ENCODE measurements around the gene C12orf42. TPM values are rescaled to one million over a fixed set of nuclear protein-coding genes. Genes with fewer than 3 reads are reported as not detected.

Gene C12orf42
- total RNA-seq = 0.93 and 0.98 TPM in 2 replicates

GRCh38 chr12:103495469-103496456, at the start of gene C12orf42:
Gene C12orf42, minus strand, starts transcription at chr12:103495968. Its CDS starts 17,542 bp downstream, at chr12:103478426.
- intact Hi-C loops (cut with micrococcal nuclease) = loop anchor here (1.0 to 2.0 kb wide), 2 partner anchors 53 to 55 kb away; no protein-coding TSS in a partner anchor

DNA sequence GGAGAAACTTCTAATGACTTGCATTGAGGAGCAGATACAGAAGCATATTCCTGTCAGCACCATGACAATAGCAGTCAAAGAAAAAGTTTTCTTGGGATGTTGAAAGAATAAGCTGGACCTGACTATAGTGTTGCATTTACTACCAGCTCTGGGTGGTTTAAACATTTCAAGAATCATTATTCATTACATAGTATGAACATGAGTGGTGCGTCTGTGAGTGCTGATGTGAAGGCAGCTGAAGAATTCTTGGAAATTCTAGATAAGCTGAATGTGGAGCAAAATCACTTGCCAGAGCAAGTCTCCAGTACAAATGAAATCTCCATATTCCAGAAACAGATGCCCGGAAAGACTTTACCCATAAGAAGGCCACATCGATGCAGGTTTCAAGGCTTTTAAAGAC, 46.3 kb upstream of the C12orf42 start:
- intact Hi-C loops (cut with micrococcal nuclease) = loop anchor here (10.0 kb wide), 1 partner anchor 1597 kb away; no protein-coding TSS in a partner anchor

DNA sequence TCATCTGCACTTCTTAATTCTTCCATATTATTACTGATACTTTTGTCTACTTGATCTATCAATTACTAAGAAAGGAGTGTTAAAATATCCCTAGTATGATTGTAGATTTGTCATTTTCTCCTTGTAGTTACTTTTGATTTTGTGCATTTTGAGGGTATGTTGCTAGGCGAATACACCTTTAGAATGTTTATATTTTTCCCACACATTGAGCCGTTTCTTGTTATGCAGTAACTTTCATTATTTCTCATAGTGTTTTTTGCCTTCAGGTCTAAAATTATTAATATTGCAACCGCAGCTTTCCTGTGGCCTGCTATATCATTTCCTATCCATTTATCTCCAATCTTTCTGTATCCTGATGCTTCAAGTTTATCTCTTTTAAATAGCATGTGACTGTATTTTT, 44.6 kb upstream of the C12orf42 start:
- intact Hi-C loops (cut with micrococcal nuclease) = loop anchor here (10.0 kb wide), 1 partner anchor 1596 kb away; no protein-coding TSS in a partner anchor

DNA sequence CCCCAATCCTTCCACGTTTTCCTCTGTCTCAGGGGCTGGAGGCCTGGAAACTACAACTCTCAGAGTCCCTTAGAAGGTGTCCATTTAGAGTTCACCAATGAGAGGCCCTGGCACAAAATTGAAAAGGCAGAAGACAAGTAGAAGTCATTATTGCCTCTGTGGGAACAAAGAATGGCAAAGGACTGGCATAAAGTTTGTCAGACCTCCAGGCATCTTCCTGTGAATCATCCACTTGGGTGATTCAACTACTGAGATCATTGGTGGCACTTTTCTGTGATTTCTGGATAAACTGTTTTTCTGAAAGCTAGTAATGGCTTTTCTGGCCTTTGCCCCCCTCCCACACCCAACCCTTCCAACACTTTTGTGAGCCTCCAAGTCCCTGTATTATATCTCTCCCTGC, 42.6 kb upstream of the C12orf42 start:
- intact Hi-C loops (cut with micrococcal nuclease) = no loop called here

GRCh38 chr12:103530307-103531066, 34.7 kb upstream of the C12orf42 start:
- intact Hi-C loops (cut with micrococcal nuclease) = no loop called here

- intact Hi-C loops (cut with micrococcal nuclease) = no loop called here
Measured at GRCh38 chr12:103529306-103529705, 33.5 kb upstream of the C12orf42 start.

DNA sequence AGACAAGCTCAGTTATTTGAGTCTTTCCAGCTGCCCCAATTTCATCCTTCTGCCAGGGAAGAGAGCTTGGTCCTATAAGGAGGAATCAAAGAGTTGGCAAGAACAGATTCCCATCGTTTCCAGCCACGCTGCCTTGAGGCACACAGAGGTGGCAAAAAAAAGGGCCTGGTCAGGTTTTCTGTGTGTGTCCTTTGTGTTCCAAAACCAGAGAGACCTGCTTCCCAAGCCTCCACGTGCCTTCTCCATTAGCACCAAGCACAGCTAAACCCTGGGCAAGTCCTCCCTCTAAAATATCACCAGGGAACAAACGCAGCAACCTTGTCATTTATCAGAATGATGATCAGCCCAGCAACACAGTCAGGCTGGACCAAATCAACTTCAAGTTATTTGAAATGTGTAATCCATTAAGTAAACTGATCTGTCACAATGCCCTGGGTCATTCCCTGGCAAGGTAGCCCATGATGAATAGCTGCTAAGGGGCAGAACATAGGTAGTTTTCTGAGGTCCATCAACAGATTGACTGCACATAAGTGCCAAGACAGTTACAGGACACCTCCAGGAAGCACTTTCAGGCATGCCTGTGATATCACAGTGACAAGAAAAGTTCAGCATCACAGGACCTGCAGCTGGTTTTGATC, 28.6 kb upstream of the C12orf42 start:
- intact Hi-C loops (cut with micrococcal nuclease) = no loop called here

DNA sequence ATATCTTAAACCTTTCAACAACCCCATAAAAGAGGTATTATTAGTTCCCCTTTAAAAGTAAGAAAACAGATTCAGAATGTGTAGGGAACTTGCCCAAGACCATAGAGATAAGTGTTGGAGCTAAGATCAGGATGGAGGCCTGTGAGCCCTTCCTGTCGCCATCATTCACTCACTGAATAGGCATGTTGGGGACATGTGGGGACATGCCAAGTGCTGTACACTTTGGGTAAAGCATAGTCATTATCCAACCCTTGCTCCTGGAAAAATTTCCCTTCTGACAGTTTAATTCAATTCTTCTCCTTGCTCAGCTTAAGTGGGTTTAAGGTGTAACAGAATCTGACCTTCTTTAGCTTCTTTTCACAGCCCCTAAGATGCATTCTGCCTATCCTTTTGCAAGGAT, 28.0 kb upstream of the C12orf42 start:
- intact Hi-C loops (cut with micrococcal nuclease) = no loop called here

- intact Hi-C loops (cut with micrococcal nuclease) = no loop called here
Measured at GRCh38 chr12:103520686-103521215, 25.0 kb upstream of the C12orf42 start.

GRCh38 chr12:103519632-103520031, 23.9 kb upstream of the C12orf42 start:
- intact Hi-C loops (cut with micrococcal nuclease) = no loop called here

DNA sequence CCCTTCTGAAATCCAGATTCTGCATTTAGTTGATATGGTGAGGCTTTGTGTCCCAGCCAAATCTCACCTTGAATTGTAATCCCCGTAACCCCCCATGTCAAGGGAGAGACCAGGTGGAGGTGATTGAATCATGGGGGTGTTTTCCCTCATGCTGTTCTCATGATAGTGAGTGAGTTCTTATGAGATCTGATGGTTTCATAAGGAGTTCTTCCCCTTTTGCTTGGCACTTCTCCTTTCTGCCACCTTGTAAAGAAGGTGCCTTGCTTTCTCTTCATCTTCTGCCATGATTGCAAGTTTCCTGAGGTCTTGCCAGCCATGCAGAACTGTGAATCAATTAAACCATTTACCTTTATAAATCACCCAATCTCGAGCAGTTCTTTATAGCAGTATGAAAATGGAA, 23.1 kb upstream of the C12orf42 start:
- intact Hi-C loops (cut with micrococcal nuclease) = no loop called here

GRCh38 chr12:103517161-103517560, 21.4 kb upstream of the C12orf42 start:
- intact Hi-C loops (cut with micrococcal nuclease) = no loop called here

DNA sequence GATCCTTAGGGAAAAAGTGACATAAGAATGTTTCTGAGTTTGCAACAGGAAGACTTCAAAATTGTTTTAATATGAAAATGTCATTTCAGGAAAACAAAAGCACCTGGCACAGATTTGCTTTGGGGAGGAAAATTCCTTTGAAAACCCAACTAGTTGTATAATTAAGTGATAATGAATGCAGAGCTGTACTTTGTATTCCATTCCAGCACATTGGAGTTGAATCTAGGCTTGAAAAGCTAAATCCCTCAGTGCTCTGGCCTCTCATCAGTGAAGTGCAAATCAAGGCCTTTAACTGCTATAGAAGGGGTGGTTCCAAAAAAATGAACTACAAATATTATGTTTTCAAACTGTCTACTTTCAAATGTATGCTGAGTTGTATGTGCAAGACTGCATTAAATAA, 19.6 kb upstream of the C12orf42 start:
- intact Hi-C loops (cut with micrococcal nuclease) = no loop called here

DNA sequence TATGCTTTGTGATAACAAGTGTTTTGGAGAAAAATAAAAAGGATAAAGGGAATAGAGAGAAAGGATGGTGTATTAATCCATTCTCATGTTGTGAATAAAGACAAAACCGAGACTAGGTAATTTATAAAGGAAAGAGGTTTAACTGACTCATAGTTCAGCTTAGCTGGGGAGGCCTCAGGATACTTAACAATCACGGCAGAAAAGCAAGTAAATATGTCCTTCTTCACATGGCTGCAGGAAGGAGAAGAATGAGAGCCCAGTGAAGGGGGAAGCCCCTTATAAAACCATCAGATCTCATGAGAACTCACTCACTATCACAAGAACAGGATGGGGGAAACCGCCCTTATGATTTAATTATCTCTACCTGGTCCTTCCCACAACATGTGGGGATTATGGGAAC, 18.1 kb upstream of the C12orf42 start:
- intact Hi-C loops (cut with micrococcal nuclease) = no loop called here

DNA sequence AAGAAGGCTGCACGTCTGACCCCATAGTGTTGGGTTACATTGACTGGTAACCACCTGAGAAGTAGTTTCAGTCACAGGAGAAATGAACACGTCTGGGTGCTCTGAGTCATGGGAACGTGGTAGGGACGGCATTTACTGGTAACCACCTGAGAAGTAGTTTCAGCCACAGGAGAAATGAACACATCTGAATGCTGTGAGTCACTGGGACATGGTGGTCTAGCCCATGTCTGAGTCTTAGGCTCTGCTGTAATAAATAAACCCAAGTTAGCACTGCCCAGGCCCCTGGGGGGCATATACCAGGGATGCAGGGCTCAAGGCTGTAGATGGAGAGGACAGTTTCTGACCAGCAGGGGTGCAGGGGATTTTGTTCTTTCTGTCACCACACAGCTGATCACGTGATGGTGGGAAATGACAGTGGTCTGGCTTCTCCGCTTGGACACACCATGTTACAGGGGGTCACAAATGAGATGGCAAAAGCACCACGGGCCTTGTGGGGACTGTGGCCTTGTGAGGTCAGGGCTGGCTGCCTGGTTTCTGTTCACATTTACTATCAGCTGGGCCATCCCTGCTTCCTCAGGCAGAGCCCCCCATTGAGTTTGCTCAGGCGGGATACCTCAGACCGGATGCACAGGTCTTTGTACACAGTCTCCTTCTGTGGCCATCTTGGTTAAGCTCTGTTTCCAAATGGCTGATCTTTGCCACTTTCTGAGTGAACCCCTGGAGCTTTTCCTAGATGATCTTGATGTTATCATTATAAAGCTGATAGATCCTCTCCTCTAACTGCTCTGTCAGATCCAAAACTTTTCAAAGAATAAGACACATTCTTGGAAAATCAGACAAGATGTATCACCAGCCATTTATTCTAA, 9.8 kb upstream of the C12orf42 start:
- intact Hi-C loops (cut with micrococcal nuclease) = loop anchor here (1.0 to 5.0 kb wide), 5 partner anchors 43 to 1443 kb away; partner anchors contain the start of gene WASHC3

GRCh38 chr12:103504606-103505005, 8.8 kb upstream of the C12orf42 start:
- intact Hi-C loops (cut with micrococcal nuclease) = loop anchor here (1.0 to 5.0 kb wide), 8 partner anchors 44 to 1442 kb away; partner anchors contain the start of gene WASHC3

DNA sequence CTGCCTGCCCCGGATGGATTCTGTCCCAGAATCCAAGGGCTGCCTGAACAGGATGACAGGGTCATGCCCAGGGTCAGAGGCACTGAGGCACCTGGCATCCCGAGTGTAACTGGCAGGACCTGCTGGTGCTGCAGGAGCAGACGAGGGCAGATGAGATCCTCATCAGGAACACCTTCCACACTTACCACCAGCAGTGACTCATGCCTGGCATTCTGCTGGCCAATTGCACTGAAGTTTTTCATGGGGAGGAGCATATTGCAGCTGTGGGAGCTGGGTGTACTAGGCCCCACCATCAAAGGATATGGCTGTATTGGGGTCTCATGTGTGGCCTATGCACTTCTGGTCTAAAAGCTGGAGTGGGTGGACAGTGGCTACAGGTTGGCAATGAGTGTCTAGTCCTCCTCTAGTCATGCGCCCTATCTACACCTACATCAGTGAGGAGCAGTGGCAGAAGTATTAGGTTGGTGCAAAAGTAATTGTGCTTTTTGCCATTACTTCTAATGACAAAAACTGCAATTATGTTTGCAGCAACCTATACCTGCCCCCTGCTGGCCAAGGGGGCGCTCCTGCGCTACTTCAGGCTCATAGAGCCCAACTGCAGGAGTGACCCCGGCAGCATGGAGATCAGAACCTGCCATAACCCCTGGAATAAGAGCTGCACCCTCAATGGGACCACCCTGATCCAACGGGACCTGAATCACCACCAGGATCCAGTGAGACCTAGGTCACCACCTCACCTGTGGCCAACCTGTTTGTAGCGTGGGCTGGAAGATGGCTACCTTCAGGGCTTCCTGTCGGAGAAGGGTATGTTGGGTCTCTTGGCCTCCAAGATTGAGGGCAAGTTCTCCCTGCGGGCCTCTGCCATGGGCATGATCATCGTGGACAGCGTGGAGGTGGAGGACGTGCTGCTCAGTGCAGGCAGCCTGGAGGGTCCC, 8.0 kb upstream of the C12orf42 start:
- intact Hi-C loops (cut with micrococcal nuclease) = loop anchor here (1.0 kb wide), 3 partner anchors 178 to 621 kb away; no protein-coding TSS in a partner anchor

GRCh38 chr12:103501447-103501846, 5.7 kb upstream of the C12orf42 start:
- intact Hi-C loops (cut with micrococcal nuclease) = no loop called here

DNA sequence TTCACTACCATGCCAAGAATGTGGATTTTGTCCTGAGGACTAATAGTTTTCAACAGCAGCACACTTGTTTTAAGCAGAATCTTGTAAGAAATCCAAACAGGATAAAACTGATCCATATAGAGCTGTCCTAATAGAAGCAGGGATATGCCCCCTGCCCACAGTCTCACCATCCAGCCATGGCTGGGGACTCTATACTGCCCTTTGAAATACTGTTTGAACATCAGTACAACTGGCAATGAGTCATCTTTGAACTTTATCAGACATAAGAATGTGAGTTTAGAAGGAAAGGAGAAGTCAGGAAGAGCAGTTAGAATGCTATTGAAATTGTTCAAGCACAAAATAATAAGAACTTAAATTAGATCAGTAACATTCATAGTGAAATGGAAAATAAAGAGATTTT, 3.8 kb upstream of the C12orf42 start:
- intact Hi-C loops (cut with micrococcal nuclease) = no loop called here
